ENCODE measurements around the gene UGT3A1.
"Not testable (repeated sequence)": the region's sequence is repeated elsewhere in the genome, so short reads cannot be mapped to it uniquely, and the experiment has no call there.

Gene UGT3A1

DNA sequence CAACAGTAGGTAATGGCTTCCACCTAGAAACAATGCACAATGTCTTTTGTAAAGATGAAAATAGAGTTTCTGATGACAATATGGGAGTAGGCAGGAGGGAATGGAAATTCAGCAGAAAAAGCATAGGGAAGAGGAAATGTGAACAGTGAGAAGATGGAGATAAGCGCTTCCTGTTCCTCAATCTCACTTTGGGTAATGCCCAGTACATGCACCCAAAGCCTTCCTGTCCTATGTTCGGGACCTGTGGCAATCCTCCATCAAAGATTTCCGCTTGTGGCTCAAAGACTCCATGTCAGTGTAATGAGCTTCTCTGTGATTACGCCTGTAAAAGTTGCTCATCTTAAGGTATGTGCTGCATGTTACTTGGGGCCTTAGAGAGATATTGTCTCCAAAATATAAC is 2.7 kb downstream of the UGT3A1 start:
- no peak for DNase-seq (ENCODE audit: low spot score)

DNA sequence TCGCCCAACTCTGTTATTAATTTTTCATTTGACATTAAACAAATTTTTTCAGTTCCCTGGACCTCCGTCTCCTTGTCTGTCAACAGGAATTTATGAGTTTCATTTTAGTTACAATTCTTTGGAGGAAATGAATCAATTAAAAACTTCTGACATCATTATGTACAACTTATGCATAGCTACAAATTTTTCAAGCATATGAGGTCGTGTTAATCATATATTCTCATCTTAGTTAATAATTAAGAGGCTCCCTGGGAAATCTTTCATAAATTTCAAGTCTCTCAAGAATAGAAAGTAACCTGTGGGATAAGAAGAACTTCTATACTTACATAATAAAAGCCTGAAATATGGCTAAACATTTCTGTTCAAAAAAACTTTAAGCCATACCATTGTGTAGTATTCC is 3.4 kb downstream of the UGT3A1 start:
- no peak for DNase-seq (ENCODE audit: low spot score)

DNA sequence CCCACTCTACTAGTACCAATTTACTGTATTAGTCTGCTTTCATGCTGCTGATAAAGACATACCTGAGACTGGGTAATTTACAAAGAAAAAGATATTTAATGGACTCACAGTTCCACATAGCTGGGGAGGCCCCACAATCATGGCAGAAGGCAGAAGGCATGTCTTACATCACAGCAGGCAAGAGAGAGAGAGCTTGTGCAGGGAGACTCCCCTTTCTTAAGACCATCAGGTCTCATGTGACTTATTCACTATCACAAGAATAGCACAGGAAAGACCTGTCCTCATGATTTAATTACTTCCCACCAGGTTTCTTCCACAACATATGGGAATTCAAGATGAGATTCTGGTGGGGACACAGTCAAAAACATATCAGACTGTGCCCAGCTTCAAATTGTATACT is 11.5 kb downstream of the UGT3A1 start:
- DNase-seq (ENCODE audit: low spot score) = no peak

DNA sequence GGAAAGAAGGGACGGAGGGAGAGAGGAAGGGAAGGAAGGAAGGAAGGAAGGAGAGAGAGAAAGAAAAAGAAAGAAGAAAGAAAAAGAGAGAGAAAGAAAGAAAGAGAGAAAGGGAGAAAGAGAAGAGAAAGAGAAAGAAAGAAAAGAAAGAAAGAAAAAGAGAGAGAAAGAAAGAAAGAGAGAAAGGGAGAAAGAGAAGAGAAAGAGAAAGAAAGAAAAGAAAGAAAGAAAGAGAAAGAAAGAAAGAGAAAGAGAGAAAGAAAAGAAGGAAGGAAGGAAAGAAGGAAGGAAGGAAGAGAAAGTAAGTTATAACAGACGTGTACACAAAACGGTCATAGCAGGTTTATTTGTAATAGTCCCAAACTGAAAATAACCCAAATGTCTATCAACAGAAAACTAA is 14.3 kb downstream of the UGT3A1 start:
- DNase-seq (ENCODE audit: low spot score) = not testable (repeated sequence)

DNA sequence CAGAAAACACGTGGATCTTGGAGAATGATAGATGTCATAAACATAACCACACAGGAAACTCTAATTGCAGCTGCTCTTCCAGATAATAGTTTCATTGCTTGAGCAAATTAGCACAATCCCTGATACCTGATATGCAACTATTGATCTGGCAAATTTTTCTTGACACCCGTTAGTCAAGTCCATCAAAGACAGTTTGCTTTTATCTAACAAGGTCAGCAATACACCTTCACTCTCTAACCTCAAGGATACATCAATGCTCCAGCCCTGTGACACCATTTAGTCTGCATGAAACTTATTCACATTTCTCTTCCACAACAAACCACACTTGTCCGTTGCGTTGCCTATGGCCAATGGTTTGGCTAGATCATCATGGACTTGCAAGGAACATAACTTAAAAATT is 16.6 kb downstream of the UGT3A1 start:
- no peak for DNase-seq (ENCODE audit: low spot score)

DNA sequence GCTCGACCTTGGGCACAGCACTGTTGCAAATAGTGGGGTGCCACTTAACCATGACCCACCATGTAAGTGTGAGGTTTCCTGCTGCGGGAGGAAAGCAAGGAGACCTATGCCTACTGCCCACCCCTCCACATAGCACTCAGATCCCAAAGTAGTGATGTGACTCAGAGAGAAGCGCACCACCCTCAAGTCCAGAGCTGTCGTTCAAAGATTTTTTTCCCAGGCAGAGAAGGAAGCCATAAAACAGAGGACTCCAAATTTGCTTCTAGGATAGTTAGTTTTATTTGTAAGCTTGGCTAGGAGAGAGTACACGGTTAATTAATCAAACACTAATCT is 19.3 kb downstream of the UGT3A1 start:
- DNase-seq (ENCODE audit: low spot score) = no peak

DNA sequence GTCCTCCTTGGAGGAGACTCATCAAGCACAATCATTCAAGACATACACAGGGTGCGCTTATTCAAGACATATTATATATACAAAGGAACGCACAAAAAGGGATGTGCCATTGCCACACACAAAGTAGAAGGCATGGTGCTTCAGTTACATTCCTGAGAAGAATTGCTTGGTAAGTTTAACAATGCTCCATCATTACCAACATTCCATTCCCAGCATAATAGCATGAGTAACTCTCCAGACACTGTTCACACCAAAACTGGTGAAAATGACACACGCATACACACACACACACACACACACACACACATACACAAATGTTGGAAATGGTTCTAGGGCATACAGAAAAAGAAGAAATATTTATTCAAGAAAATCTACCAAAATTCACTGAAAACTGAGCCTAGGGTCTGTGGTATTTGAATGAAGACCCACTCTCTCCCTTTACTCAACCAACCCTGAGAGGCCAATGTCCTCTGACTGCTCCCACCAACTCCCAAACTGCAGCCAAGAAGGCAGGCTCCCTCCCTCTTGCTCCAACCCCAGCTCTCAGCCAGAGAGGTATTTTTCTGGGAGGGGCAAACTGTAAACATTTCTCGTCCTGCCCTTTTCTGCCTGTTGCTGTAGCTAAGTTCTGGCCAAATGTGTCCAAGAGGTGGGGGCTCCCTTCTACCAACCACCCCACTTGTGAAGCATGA is 19.9 kb downstream of the UGT3A1 start:
- no peak for DNase-seq (ENCODE audit: low spot score)

DNA sequence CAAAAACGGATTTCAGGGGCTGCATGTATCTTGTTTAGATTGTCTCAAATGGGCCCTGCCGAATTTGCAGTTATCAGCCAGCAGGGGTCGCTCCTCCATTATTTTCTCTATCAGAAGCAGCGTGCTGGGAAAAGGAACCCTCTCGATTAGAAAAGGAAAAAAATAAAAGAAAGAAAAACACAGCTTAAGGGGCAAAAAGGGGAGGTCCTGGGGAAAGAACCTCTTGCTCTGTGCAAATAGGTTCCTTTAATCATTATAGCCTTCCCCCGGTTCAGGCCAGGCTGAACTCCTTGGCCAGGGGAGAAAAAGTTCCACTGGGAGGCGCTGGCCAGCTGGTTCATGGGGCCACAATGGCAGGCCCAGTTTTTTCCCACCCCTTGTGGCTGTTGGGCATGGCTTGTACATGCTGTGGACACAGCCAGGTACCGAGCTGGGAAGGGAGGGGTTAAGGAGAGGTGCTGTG is 27.8 kb downstream of the UGT3A1 start:
- peak; percentile 7 for DNase-seq (ENCODE audit: low spot score)

DNA sequence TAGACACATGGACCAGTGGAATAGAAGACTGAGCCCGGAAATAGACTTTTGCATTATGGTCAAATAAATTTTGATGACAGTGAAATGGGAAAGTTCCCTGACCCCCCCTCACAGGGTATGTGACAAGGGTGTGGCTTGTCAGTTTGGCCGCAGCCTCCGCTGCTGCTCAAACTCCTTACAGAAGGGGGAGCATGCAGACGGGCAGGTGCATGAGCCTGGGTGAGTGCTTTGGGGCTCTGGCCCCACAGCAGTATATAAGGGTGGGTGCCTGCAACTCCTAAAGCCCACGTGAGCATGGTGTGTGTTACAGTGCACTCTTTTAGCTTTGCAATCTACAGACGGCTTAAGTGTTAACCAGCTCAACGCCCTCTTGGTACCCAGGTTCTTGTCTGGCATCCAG is 30.9 kb downstream of the UGT3A1 start:
- no peak for DNase-seq (ENCODE audit: low spot score)

DNA sequence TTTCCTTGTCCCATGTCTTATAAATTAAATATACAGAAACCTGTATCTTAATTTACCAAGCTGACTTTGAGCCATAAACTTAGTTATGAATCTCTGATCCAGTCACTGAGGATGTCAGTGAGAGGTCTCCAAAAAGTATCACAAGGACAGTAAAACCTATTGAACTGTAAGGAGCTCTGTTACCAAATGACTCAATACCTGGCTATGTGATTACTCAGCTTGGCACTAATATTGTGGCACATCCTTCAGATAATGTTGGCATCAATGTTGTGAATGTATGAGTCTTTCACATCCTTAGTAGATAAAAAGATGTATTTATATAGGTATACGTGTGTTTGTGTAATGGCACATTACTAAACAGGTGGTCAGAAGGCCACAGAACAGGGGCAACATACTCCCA is 34.8 kb downstream of the UGT3A1 start:
- DNase-seq (ENCODE audit: low spot score) = no peak

DNA sequence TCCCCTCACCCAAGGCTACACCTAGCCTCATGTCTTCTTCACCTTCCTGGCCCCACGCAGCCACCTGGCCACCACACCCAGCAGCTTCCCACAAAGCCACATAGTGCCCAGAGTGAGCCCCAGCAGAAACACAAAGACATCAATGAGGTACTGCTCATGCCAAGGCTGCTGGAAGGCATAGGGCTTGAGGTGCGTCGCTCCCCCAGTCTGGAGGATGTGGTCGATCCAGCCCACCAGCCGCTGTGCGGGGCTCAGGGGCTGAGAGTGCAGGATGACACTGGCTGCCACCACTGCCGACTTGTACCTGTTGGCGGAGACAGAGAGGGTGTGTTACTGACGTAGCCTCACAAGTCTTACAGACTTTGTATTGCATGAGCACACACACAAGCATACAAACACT is 37.0 kb downstream of the UGT3A1 start:
- DNase-seq (ENCODE audit: low spot score) = no peak

DNA sequence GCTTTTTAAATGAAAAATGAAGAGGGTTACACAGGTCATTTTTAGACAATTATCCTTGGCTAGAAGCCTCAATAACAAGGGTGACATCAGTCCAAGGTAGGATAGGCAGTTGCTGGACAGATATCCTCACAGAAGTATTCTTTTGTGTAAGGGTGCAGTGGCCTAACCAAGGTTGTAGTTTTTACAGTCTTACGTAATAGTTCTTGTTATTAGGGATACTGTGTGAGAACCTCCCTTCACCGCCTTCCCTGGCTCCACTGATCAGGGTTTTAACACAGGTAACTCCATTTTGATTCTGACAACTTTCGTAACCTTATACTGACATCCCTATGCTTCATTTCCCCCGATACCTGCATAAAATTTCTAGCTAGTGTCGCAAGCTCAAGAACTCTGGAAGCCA is 44.1 kb downstream of the UGT3A1 start:
- DNase-seq (ENCODE audit: low spot score) = no peak

DNA sequence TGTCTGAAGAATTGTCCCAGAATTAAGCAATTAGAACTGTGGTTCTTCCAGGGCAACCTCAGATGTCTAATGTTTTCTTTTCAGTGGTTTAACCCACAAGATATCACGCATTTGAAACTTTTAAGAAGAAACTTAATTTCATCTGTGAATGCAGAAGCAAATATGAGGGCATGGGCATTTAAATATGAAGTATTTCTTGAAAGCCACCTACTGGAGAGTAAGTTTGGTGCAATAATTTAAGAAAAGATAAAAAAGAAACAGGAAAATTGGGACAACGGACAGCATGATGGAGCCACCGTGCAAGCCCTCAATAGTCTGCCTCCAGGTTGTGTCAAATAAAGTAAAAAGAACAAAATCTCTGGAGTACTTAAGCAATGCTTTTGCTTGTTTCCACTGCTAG is 51.6 kb downstream of the UGT3A1 start:
- no peak for DNase-seq (ENCODE audit: low spot score)

DNA sequence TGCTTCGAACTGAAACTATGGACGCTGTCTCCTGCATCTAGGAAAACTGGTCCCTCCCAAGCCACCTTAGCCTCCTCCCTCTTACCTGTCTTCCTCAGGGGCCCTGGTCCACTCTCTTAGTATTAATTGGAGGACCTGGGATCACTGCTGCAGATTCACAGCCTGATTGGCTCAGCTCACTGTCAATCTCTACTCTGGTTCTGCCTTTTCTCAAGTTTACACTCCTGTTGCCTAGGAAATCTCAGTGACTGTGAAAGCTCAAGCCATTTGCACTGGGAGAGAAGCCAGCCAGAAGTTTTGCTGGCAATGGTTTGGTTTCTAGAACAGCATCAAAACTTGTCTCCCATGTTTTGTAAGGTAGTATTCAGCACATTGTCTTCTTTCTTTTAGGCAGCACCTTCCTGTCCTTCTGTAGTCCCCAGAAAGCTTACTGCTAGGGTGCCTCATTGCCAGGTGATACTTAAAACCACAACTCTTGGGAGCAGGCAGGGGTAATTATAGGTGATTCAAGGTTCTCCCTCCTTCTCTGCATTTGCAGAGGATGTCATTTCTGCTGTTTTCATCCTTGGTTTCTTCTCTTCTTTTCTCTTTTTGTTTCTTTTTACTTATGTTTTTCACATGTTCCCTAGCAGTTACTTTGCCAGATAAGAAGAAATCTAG is 52.5 kb downstream of the UGT3A1 start, which contains the start of gene CAPSL:
Gene CAPSL, minus strand, starts transcription at position 55 of the 660 bp plus-strand sequence. CDS start 17,502 bp downstream, outside the sequence.
- DNase-seq (ENCODE audit: low spot score) = peak; percentile 16

DNA sequence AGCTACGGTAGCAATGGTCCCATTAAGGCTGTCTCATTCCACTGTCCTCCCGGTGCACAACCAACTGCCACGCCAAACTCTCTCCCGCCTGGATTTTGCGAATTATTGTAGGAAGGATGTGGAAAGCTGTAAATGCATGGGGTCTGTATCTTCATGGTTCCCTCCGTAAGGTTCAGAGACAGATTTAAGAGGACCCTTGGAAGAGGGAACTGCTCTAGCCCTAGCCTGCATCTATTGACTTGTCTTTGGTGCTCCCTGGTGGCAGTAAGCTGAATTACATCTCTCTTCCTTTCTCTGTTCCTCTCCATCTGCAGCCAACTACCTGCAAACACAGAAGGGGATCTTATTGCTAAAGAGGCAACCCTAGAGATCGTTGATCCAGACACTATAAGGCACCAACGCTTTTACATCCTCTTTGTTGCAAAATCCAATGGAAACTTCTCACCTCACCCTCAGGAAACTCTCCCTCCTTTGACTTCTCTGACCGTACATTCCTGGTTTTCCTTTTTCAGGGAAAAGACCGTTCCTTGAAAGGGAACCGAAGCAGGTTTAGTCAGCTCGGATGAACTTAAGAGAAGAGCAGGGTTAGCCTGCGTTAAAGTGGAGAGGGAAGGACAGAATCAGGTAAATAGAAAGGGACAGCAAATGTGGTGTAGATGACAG is 64.7 kb downstream of the UGT3A1 start:
- peak; percentile 48 for DNase-seq (ENCODE audit: low spot score)

DNA sequence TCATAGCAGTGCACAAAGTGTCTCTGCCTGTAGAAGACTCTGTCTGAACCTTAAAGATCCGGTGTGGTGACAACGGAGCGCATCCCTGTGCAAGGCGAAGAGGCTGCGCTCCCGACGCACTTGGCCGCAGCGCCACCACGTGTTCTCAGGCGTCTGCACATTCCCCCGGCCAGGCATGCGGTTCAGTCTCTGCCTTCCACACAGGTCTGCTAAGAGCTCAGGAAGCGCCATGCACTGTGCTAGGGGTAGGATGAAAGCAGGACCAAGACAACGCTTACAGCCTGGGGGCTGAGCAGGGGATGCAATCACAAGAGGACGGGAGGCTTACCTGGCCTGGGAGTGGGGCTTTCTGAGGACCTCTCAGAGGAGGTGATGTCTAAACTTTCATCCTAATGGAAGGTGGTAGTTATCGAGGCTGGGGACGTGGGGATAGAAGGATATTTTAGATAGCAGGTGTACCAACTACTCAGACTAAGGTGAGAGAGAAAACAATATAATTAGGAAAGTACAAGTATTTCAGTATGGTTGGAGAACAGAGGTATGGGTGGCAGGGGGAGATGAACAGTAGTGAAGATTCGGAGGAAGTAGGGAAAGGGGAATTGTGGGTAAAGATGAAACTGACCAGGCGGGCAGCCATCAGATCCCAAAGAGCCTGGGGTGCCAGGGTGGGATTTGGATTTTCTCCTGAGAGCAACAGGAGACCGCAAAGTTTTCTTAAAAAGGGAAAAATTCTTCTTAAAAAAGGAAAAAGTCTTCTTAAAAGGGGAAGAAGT is 66.1 kb downstream of the UGT3A1 start:
- DNase-seq (ENCODE audit: low spot score) = peak; percentile 11

DNA sequence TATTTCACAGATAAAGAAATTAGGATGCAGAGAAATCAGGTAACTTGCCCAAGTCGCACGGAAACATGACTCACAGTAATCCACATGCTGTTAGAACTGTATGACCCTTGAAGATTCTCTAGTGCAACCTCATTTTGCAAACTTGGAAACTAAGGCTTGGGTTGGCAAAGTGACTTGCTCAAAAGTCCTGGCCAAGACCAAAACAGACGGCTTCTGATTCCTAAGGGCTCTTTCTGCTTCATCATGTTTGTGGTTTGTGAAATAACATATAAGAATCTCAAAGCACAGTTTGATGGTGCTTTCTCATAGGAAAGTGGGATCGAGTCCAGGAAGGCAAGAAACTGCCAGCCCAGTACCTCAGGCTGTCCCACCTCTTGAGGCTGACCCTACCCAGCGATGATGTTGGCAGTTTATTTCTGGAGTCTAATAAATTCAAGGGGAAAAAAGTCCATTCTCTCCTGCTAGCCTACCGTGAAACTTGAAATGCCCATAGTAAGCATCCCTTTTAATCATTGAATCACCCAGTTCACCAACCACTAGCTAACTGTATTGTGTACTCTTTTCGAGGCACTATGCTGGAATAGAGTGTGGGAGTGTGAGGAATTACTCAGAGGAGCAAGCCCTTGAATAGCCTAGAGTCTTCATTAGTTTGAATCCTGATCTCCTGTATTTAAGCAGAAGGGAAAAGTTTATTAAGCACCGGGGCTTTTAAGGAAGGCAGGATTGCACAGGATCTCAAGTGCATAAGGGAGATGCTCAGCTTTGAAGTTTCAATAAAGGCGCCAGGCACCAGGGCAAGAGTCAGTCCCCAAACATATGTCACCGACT is 66.9 kb downstream of the UGT3A1 start:
- DNase-seq (ENCODE audit: low spot score) = no peak

DNA sequence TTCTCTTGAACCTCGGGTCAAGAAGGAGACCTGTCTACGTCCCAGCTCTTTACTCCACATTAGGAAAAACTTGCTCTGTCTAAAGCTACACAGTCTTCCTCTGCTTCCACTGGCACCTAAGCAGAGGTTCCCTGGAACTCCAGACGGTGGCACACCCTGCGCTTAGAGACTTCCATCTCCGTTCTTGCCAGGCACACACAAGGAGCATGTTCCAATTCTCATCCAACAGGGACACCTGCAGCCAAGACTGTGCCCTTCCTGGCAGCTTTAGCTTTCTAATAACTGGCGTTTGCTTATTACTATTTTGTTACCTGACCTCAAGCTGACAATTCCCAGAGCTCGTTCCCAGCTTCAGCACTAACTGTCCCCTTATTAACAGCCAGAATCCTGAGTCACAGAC is 68.7 kb downstream of the UGT3A1 start:
- DNase-seq (ENCODE audit: low spot score) = no peak

DNA sequence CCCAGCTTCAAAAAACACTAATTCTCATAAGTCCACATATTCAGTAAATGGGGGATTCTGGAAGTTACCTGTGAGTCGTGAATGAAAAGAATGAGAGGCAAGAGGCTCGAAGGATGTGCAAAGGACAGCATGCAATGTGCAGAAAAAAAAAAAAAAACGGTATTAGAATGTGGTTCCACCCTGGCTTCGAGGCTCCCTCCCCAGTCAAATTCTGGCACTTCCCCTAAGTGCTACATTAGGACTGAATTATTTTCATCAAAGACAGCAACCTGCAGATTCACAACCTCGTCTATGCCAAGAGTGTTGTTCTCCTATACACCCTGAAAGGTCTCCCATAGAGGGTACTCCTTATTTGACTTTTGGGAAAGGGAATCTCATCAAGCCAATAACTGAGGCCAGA is 69.3 kb downstream of the UGT3A1 start:
- DNase-seq (ENCODE audit: low spot score) = no peak

DNA sequence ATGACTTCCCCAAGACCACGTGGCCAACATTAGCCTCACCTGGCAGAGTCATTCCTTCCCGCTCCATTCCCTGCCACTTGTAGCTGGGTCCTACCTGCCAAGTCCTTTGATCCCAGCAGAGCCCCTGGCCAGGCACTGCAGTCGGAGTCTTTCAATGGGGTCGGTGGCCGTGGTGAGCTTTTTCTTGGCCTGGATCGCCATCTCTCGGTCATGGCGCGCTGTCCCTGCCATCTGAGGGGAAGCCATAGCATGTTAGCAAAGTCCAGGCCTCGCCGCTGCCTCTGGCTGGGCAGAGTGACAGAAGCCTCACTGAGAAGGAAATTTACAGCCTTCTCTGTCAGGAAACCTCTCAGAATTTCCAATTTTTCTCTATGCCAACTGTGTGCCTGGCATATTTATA is 70.3 kb downstream of the UGT3A1 start:
- DNase-seq (ENCODE audit: low spot score) = no peak

DNA sequence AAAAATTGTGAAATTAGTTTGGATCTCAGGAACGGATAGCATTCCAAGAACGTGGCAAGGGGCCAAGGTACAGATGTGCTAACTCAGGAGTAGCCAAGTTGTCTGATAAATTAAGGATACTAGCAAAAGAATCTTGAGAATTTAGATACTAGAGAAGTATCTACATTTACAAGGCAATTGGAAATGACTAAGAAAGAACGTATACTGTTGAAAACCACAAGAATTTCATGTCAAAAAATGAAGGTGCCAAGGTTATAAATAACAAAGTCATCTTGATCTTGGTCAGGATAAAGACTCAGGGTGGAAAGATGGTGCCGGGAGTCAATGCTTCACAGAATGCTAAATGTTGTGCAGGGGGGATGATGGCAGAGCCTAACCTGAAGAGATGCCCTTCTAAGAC is 72.0 kb downstream of the UGT3A1 start:
- no peak for DNase-seq (ENCODE audit: low spot score)

DNA sequence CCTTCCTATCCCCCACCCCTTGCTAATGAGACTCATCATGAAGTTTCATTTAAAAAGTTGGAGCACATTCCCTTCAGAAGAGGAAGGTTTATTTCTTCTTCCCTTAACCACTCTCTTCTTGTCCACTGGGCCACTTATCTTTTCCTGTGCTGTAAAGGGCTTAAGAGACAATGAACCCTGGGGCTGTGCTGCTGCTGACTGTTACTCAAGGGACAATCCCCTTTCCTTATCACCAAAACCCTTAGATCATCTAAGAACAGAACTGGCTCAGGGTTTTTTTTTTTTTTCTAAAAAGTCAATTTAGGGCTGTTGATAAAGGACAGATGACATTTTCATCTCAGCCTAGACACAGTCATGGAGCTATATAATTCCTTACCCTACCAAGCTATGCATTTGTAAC is 82.4 kb downstream of the UGT3A1 start:
- DNase-seq (ENCODE audit: low spot score) = no peak

Measured in cerebellar cortex (tissue), 1 donor.